GM23338 (cell line): Measurements from ENCODE around the gene C14orf93. TPM values are rescaled to one million over a fixed set of nuclear protein-coding genes. Genes with fewer than 3 reads are reported as not detected.
"Not testable (repeated sequence)": the region's sequence is repeated elsewhere in the genome, so short reads cannot be mapped to it uniquely, and the experiment has no call there.

Source experiments
- ATAC-seq: fragments of 200-7000 bp; cut with Tn5 transposase; 3 replicates; pipeline ENCODE4 v1.9.1; 2020
- DNase-seq: peaks from one replicate; pipeline ENCODE4 v3.0.0-alpha.2; 2015; ENCODE audit warnings: low spot score
- H2AFZ ChIP-seq: fragments of 200-600 bp; sonication (generic); 2 replicates; pipeline ENCODE4 v1.8.0; 2016; ENCODE audit warnings: antibody characterized with exemption, mild to moderate bottlenecking, moderate library complexity
- H3F3A ChIP-seq: fragments of 200-600 bp; sonication (generic); replicated peaks from 2 replicates; pipeline ENCODE4 v1.8.0; 2017; ENCODE audit warnings: antibody characterized with exemption, mixed run types, low read depth
- H3K27ac ChIP-seq: fragments of 200-600 bp; sonication (generic); 2 replicates; pipeline ENCODE4 v1.6.1; 2016; ENCODE audit warnings: low read depth
- H3K27me3 ChIP-seq: fragments of 200-600 bp; sonication (generic); 2 replicates; pipeline ENCODE4 v1.8.0; 2016; ENCODE audit warnings: mild to moderate bottlenecking, mixed run types, moderate library complexity; ENCODE audit not compliant: insufficient read depth
- H3K36me3 ChIP-seq: fragments of 200-600 bp; sonication (generic); 2 replicates; pipeline ENCODE4 v1.8.0; 2016; ENCODE audit warnings: mild to moderate bottlenecking; ENCODE audit not compliant: insufficient read depth
- H3K4me1 ChIP-seq: fragments of 200-600 bp; sonication (generic); 2 replicates; pipeline ENCODE4 v1.8.0; 2016; ENCODE audit warnings: mild to moderate bottlenecking, moderate library complexity; ENCODE audit not compliant: insufficient read depth
- H3K4me2 ChIP-seq: fragments of 200-600 bp; sonication (generic); 2 replicates; pipeline ENCODE4 v1.7.1; 2017; ENCODE audit warnings: mixed run types
- H3K4me3 ChIP-seq: fragments of 200-600 bp; sonication (generic); 2 replicates; pipeline ENCODE4 v1.6.1; 2016; ENCODE audit warnings: mixed run types
- H3K79me2 ChIP-seq: fragments of 200-600 bp; sonication (generic); replicated peaks from 2 replicates; pipeline ENCODE4 v1.8.0; 2017; ENCODE audit warnings: mild to moderate bottlenecking; ENCODE audit not compliant: insufficient read depth
- H3K9me2 ChIP-seq: fragments of 200-600 bp; sonication (generic); 2 replicates; pipeline ENCODE4 v1.8.0; 2017; ENCODE audit not compliant: insufficient read depth
- H4K20me1 ChIP-seq: fragments of 200-600 bp; sonication (generic); replicated peaks from 2 replicates; pipeline ENCODE4 v1.8.0; 2017; ENCODE audit warnings: mild to moderate bottlenecking; ENCODE audit not compliant: insufficient read depth
- H3K27ac Mint-ChIP-seq: 2 replicates; pipeline ENCODE4 v1.8.0; 2020; ENCODE audit warnings: inconsistent platforms, mild to moderate bottlenecking, moderate library complexity, mixed read lengths
- H3K27me3 Mint-ChIP-seq: 3 replicates; pipeline ENCODE4 v1.8.0; 2022; ENCODE audit warnings: low read depth, mild to moderate bottlenecking, moderate library complexity, mixed read lengths, inconsistent platforms; ENCODE audit not compliant: insufficient read depth, poor library complexity
- H3K36me3 Mint-ChIP-seq: 3 replicates; pipeline ENCODE4 v1.8.0; 2021; ENCODE audit warnings: low read depth, mild to moderate bottlenecking, inconsistent platforms, moderate library complexity, mixed read lengths
- H3K4me1 Mint-ChIP-seq: 3 replicates; pipeline ENCODE4 v1.8.0; 2020; ENCODE audit warnings: mild to moderate bottlenecking, inconsistent platforms, mixed read lengths
- H3K4me3 Mint-ChIP-seq: 3 replicates; pipeline ENCODE4 v1.8.0; 2021; ENCODE audit warnings: moderate library complexity, mild to moderate bottlenecking, inconsistent platforms, mixed read lengths
- H3K9me3 Mint-ChIP-seq: 3 replicates; pipeline ENCODE4 v1.8.0; 2020; ENCODE audit warnings: moderate library complexity, mild to moderate bottlenecking, inconsistent platforms, mixed read lengths
- ETS1 ChIP-seq: IDR thresholded peaks from 2 replicates; pipeline ENCODE4 v1.6.1; 2016; ENCODE audit warnings: antibody characterized with exemption
- POLR2AphosphoS5 ChIP-seq: IDR thresholded peaks from 2 replicates; pipeline ENCODE4 v1.6.1; 2016; ENCODE audit warnings: antibody characterized with exemption, low read depth
- ZNF462 ChIP-seq: fragments of 250-450 bp; sonication (Bioruptor Pico); IDR thresholded peaks from 2 replicates; pipeline ENCODE4 v1.5.0; 2020; ENCODE audit warnings: mild to moderate bottlenecking, moderate library complexity
- polyA plus RNA-seq: library from polyadenylated mRNA; unstranded; fragments of >200 nt; fragmentation: Nextera tagmentation; extraction: Ambion mirVana; gene quantifications from 2 replicates; pipeline ENCODE4 v1.2.1, GENCODE V29; 2016
- total RNA-seq: library from RNA; depleted of rRNA; stranded (reverse); fragments of >200 nt; shearing (Covaris generic); gene quantifications from 2 replicates; pipeline ENCODE4 v1.2.3, GENCODE V29; 2014

Gene C14orf93
- total and polyA plus RNA-seq, 2 experiments from 2014 or later: 3.5 to 11.7 TPM

GRCh38 chr14:23015618-23016017 lies 5.7 kb upstream of the C14orf93 start (continued):
- TF ChIP-seq ZNF462 (CRISPR knock-in tag): no peak
- TF ChIP-seq POLR2AphosphoS5: no peak
- no peak for TF ChIP-seq ETS1

GRCh38 chr14:23013749-23014054 lies 3.8 kb upstream of the C14orf93 start:
- H3K9me3 Mint-ChIP-seq, H3K27me3 ChIP-seq, ATAC-seq, H3K27ac ChIP-seq, H3K4me2 ChIP-seq, H2AFZ ChIP-seq, H3K36me3 Mint-ChIP-seq, H3K36me3 ChIP-seq, H3K9me2 ChIP-seq, H3K27ac Mint-ChIP-seq, H3F3A ChIP-seq, DNase-seq, H3K4me1 ChIP-seq, H4K20me1 ChIP-seq, H3K79me2 ChIP-seq, H3K4me3 ChIP-seq, H3K27me3 Mint-ChIP-seq, H3K4me3 Mint-ChIP-seq: not testable (repeated sequence)
- H3K4me1 Mint-ChIP-seq: peaks cover 14% of the 10 kb centered on the region
